ENCODE results near the gene HAUS3. TPM values are rescaled to one million over a fixed set of nuclear protein-coding genes. Genes with fewer than 3 reads are reported as not detected.

The HAUS3 gene
- total RNA-seq, 1 experiment from 2014 or later, result 17.3 TPM

DNA sequence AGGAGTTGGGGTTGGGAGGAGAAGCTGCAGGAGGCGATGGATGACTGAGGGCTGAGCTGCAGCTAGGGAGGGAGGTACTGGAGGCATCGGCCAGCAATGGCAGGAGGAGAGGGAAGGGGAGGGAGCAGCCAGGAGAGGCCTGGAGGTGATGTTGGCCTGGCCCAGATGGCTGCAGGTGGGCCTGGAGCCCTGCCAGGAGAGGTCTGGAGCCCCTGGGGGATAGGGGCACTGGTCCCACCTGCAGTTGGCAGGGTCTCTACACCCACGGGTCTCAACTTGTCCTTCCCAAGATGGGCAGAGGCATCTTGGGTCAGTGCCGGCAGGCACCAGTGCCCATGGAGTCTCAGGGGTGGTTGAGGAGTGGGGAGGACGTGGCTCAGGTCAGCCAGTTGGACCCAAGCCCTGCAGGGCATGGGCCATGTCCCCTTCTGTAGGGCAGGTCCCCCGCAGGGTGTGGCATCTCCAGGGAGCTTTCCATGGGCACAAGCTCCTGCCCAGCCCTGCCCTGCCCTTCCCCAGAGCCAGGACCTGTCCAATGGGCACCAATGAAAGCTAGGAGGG lies 22.6 kb upstream of the HAUS3 start:
- no peaks in the 10 kb centered on the region for H3K36me3 ChIP-seq (ENCODE audit: control insufficient read depth in 1 of 2, insufficient read depth in 2 of 2, low read length in 2 of 2)
- H2AFZ ChIP-seq (ENCODE audit: low read depth, low read length, poor library complexity, severe bottlenecking), result no peak overlapping the region
- H3K9ac ChIP-seq (ENCODE audit: low read length), result no peak overlapping the region
- RAD21 ChIA-PET (ENCODE audit: low non-redundant PET in 1 of 2, low total read pairs in 2 of 2, uncharacterized antibody in 2 of 2, unreplicated experiment in 2 of 2), result no interaction called here
- no peaks in the 10 kb centered on the region for H3K27me3 ChIP-seq (ENCODE audit: insufficient read depth, low read length)
- peaks cover 9 to 15% of the 10 kb centered on the region in 2 experiments; a peak in 3 of 4 replicates for H3K4me1 ChIP-seq (ENCODE audit: control insufficient read depth in 1 of 2, insufficient read depth in 2 of 2, low read length in 2 of 2)
- no TSS peak for BruUV-seq (replicated peaks)
- H4K20me1 ChIP-seq (ENCODE audit: insufficient read depth), result no peaks in the 10 kb centered on the region
- no peaks in the 10 kb centered on the region for H3K9me3 ChIP-seq (ENCODE audit: control insufficient read depth in 1 of 2, insufficient read depth in 1 of 2, low read depth in 1 of 2, low read length in 2 of 2)
- no peak for ATAC-seq
- no peak overlapping the region; the same call in 1 of the 2 replicates for H3K27ac ChIP-seq (ENCODE audit: low read depth, low read length)
- intact Hi-C loops (cut with micrococcal nuclease), result loop anchor here (5.0 kb wide), 1 partner anchor 148 kb away; no protein-coding TSS in a partner anchor
- POLR2A ChIA-PET, result no interaction called here
- no peak for DNase-seq (ENCODE audit: low read depth, low spot score)
- H3K79me2 ChIP-seq (ENCODE audit: insufficient read depth, low read length), result no peaks in the 10 kb centered on the region
- no peaks in the 10 kb centered on the region for H3K9me2 ChIP-seq (ENCODE audit: insufficient read depth)
- CTCF ChIA-PET, result no interaction called here
- no peak overlapping the region for H3K4me2 ChIP-seq (ENCODE audit: low read length)
- no peak for TF ChIP-seq ZNF274 (IDR thresholded peaks at IDR 0.05; ENCODE audit: low read depth, low read length)
- no peak for TF ChIP-seq CEBPB (IDR thresholded peaks at IDR 0.05; ENCODE audit: low read depth)
- TF ChIP-seq, protein P1, sequence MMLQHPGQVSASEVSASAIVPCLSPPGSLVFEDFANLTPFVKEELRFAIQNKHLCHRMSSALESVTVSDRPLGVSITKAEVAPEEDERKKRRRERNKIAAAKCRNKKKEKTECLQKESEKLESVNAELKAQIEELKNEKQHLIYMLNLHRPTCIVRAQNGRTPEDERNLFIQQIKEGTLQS (IDR thresholded peaks at IDR 0.05), result no peak
- no peak for TF ChIP-seq EZH2phosphoT487 (IDR thresholded peaks at IDR 0.05; ENCODE audit: borderline replicate concordance)
- TF ChIP-seq EZH2 (IDR thresholded peaks at IDR 0.05), result no peak
- TF ChIP-seq, protein P2, sequence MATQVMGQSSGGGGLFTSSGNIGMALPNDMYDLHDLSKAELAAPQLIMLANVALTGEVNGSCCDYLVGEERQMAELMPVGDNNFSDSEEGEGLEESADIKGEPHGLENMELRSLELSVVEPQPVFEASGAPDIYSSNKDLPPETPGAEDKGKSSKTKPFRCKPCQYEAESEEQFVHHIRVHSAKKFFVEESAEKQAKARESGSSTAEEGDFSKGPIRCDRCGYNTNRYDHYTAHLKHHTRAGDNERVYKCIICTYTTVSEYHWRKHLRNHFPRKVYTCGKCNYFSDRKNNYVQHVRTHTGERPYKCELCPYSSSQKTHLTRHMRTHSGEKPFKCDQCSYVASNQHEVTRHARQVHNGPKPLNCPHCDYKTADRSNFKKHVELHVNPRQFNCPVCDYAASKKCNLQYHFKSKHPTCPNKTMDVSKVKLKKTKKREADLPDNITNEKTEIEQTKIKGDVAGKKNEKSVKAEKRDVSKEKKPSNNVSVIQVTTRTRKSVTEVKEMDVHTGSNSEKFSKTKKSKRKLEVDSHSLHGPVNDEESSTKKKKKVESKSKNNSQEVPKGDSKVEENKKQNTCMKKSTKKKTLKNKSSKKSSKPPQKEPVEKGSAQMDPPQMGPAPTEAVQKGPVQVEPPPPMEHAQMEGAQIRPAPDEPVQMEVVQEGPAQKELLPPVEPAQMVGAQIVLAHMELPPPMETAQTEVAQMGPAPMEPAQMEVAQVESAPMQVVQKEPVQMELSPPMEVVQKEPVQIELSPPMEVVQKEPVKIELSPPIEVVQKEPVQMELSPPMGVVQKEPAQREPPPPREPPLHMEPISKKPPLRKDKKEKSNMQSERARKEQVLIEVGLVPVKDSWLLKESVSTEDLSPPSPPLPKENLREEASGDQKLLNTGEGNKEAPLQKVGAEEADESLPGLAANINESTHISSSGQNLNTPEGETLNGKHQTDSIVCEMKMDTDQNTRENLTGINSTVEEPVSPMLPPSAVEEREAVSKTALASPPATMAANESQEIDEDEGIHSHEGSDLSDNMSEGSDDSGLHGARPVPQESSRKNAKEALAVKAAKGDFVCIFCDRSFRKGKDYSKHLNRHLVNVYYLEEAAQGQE (IDR thresholded peaks at IDR 0.05; ENCODE audit: low read depth), result no peak
- TF ChIP-seq, protein P3, sequence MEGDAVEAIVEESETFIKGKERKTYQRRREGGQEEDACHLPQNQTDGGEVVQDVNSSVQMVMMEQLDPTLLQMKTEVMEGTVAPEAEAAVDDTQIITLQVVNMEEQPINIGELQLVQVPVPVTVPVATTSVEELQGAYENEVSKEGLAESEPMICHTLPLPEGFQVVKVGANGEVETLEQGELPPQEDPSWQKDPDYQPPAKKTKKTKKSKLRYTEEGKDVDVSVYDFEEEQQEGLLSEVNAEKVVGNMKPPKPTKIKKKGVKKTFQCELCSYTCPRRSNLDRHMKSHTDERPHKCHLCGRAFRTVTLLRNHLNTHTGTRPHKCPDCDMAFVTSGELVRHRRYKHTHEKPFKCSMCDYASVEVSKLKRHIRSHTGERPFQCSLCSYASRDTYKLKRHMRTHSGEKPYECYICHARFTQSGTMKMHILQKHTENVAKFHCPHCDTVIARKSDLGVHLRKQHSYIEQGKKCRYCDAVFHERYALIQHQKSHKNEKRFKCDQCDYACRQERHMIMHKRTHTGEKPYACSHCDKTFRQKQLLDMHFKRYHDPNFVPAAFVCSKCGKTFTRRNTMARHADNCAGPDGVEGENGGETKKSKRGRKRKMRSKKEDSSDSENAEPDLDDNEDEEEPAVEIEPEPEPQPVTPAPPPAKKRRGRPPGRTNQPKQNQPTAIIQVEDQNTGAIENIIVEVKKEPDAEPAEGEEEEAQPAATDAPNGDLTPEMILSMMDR (IDR thresholded peaks at IDR 0.05 in 2 of 3, conservative IDR thresholded peaks at IDR 0.05 in 1 of 3; ENCODE audit: borderline replicate concordance in 1 of 3, insufficient read depth in 1 of 3, low read depth in 2 of 3, low read length in 2 of 3), result no peak
- no peak for TF ChIP-seq SIN3A (IDR thresholded peaks at IDR 0.05; ENCODE audit: low read depth)
- no peak for TF ChIP-seq SP1 (IDR thresholded peaks at IDR 0.05; ENCODE audit: low read depth)
- no peak for TF ChIP-seq FOSL1 (IDR thresholded peaks at IDR 0.05; ENCODE audit: low read depth)
- no peak overlapping the region for H3K4me3 ChIP-seq (replicated peaks in 1 of 2; ENCODE audit: low read depth in 1 of 2, low read length in 2 of 2)
